Measurements from ENCODE around the gene TEKT5. TPM values are rescaled to one million over a fixed set of nuclear protein-coding genes. Genes with fewer than 3 reads are reported as not detected.

TEKT5 gene
- total and polyA plus RNA-seq, 2 donors (not counting 1 experiment from before 2014, with no cell fraction given) = 0.06 TPM; not detected in 1

- TF ChIP-seq CTCF (conservative IDR thresholded peaks at IDR 0.05 in 1 of 2, IDR thresholded peaks at IDR 0.05 in 1 of 2; ENCODE audit: low read depth in 1 of 2, low read length in 2 of 2) = no peak
- no peak for TF ChIP-seq EZH2 (IDR thresholded peaks at IDR 0.05; ENCODE audit: low read length, missing control alignments)
- H4K20me1 ChIP-seq (ENCODE audit: control insufficient read depth, extremely low read depth, insufficient read depth, low read length) = no peaks in the 10 kb centered on the region
- no peaks in the 10 kb centered on the region for H3K79me2 ChIP-seq (ENCODE audit: control insufficient read depth, insufficient read depth, low read length)
- no peak for DNase-seq (ENCODE audit: low read depth in 2 of 2)
- H3K27me3 ChIP-seq (ENCODE audit: control insufficient read depth, insufficient read depth, low read length) = peaks cover 1% of the 10 kb centered on the region
- H3K9me3 ChIP-seq (ENCODE audit: control insufficient read depth, insufficient read depth, low read depth, low read length) = no peaks in the 10 kb centered on the region
- no peak overlapping the region for H3K27ac ChIP-seq (ENCODE audit: insufficient read depth, low read length)
- no peaks in the 10 kb centered on the region for H3K36me3 ChIP-seq (ENCODE audit: control insufficient read depth, insufficient read depth, low read length)
- no peak overlapping the region for H3K9ac ChIP-seq (ENCODE audit: insufficient read depth, low read length)
- no peak overlapping the region for H2AFZ ChIP-seq (ENCODE audit: low read length)
- H3K4me3 ChIP-seq (replicated peaks in 1 of 4; ENCODE audit: control extremely low read depth in 1 of 4, insufficient read depth in 1 of 4, low read depth in 3 of 4, low read length in 4 of 4) = no peak overlapping the region
- H3K4me1 ChIP-seq (ENCODE audit: control insufficient read depth, extremely low read depth, insufficient read depth, low read length) = no peaks in the 10 kb centered on the region
- no peak overlapping the region for H3K4me2 ChIP-seq (ENCODE audit: extremely low read depth, insufficient read depth, low read length)
Measured at GRCh38 chr16:10594312-10594950, 100.3 kb downstream of the TEKT5 start.

- Histone ChIP-seq H3K9ac (ENCODE audit: insufficient read depth, low read length) (no peak overlapping the region), H3K36me3 (ENCODE audit: control insufficient read depth, insufficient read depth, low read length) (no peaks in the 10 kb centered on the region), H4K20me1 (ENCODE audit: control insufficient read depth, extremely low read depth, insufficient read depth, low read length) (no peaks in the 10 kb centered on the region), H3K79me2 (ENCODE audit: control insufficient read depth, insufficient read depth, low read length) (no peaks in the 10 kb centered on the region), H3K9me3 (ENCODE audit: control insufficient read depth, insufficient read depth, low read depth, low read length) (no peaks in the 10 kb centered on the region), H3K4me3 (replicated peaks in 1 of 4; ENCODE audit: control extremely low read depth in 1 of 4, insufficient read depth in 1 of 4, low read depth in 3 of 4, low read length in 4 of 4) (no peak overlapping the region), H2AFZ (ENCODE audit: low read length) (no peak overlapping the region), H3K4me1 (ENCODE audit: control insufficient read depth, extremely low read depth, insufficient read depth, low read length) (no peaks in the 10 kb centered on the region), H3K4me2 (ENCODE audit: extremely low read depth, insufficient read depth, low read length) (no peak overlapping the region), H3K27ac (ENCODE audit: insufficient read depth, low read length) (no peak overlapping the region), H3K27me3 (ENCODE audit: control insufficient read depth, insufficient read depth, low read length) (no peaks in the 10 kb centered on the region)
- TF ChIP-seq CTCF (conservative IDR thresholded peaks at IDR 0.05 in 1 of 2, IDR thresholded peaks at IDR 0.05 in 1 of 2; ENCODE audit: low read depth in 1 of 2, low read length in 2 of 2) = no peak
- no peak for TF ChIP-seq EZH2 (IDR thresholded peaks at IDR 0.05; ENCODE audit: low read length, missing control alignments)
- no peak for DNase-seq (ENCODE audit: low read depth in 2 of 2)
Measured at GRCh38 chr16:10592611-10593010, 102.1 kb downstream of the TEKT5 start.

- H3K4me3 ChIP-seq (replicated peaks in 1 of 4; ENCODE audit: control extremely low read depth in 1 of 4, insufficient read depth in 1 of 4, low read depth in 3 of 4, low read length in 4 of 4) = no peak overlapping the region
- no peak for DNase-seq (ENCODE audit: low read depth in 2 of 2)
- H3K27ac ChIP-seq (ENCODE audit: insufficient read depth, low read length) = no peak overlapping the region
- TF ChIP-seq EZH2 (IDR thresholded peaks at IDR 0.05; ENCODE audit: low read length, missing control alignments) (no peak), CTCF (conservative IDR thresholded peaks at IDR 0.05 in 1 of 2, IDR thresholded peaks at IDR 0.05 in 1 of 2; ENCODE audit: low read depth in 1 of 2, low read length in 2 of 2) (no peak)
- H3K36me3 ChIP-seq (ENCODE audit: control insufficient read depth, insufficient read depth, low read length) = no peaks in the 10 kb centered on the region
- H3K9ac ChIP-seq (ENCODE audit: insufficient read depth, low read length) = no peak overlapping the region
- no peaks in the 10 kb centered on the region for H3K9me3 ChIP-seq (ENCODE audit: control insufficient read depth, insufficient read depth, low read depth, low read length)
- H3K27me3 ChIP-seq (ENCODE audit: control insufficient read depth, insufficient read depth, low read length) = no peaks in the 10 kb centered on the region
- no peak overlapping the region for H2AFZ ChIP-seq (ENCODE audit: low read length)
- H4K20me1 ChIP-seq (ENCODE audit: control insufficient read depth, extremely low read depth, insufficient read depth, low read length) = no peaks in the 10 kb centered on the region
- H3K4me1 ChIP-seq (ENCODE audit: control insufficient read depth, extremely low read depth, insufficient read depth, low read length) = no peaks in the 10 kb centered on the region
- H3K79me2 ChIP-seq (ENCODE audit: control insufficient read depth, insufficient read depth, low read length) = no peaks in the 10 kb centered on the region
- H3K4me2 ChIP-seq (ENCODE audit: extremely low read depth, insufficient read depth, low read length) = no peak overlapping the region
Measured at GRCh38 chr16:10590342-10590741, 104.4 kb downstream of the TEKT5 start.

Data from fibroblast of lung (primary cell).